GM19240 (cell line): ENCODE measurements around the gene NAP1L4.
"Not testable (repeated sequence)": the region's sequence is repeated elsewhere in the genome, so short reads cannot be mapped to it uniquely, and the experiment has no call there.

Experiments
- DNase-seq: peaks from one replicate; pipeline ENCODE4 v3.0.0; 2011; ENCODE audit warnings: low spot score; ENCODE audit not compliant: insufficient read length

The NAP1L4 gene

GRCh38 chr11:2940147-2940920 lies 51.8 kb downstream of the NAP1L4 start:
- no peak for DNase-seq

GRCh38 chr11:2938458-2939418 lies 53.4 kb downstream of the NAP1L4 start:
- not testable (repeated sequence) for DNase-seq

- not testable (repeated sequence) for DNase-seq
Measured at GRCh38 chr11:2937641-2938457, 54.3 kb downstream of the NAP1L4 start.

GRCh38 chr11:2934611-2935239 lies 57.4 kb downstream of the NAP1L4 start:
- no peak for DNase-seq

GRCh38 chr11:2934021-2934550 lies 58.0 kb downstream of the NAP1L4 start:
- no peak for DNase-seq

- DNase-seq: no peak
Measured at GRCh38 chr11:2933375-2934020, 58.6 kb downstream of the NAP1L4 start.

- no peak for DNase-seq
Measured at GRCh38 chr11:2932850-2933251, 59.3 kb downstream of the NAP1L4 start.

GRCh38 chr11:2931771-2932738 lies 60.1 kb downstream of the NAP1L4 start:
- no peak for DNase-seq

GRCh38 chr11:2931420-2931746 lies 60.7 kb downstream of the NAP1L4 start:
- DNase-seq: no peak

- DNase-seq: peak; percentile 67
Measured at GRCh38 chr11:2930704-2931419, 61.3 kb downstream of the NAP1L4 start.

- DNase-seq: peak; percentile 82
Measured at GRCh38 chr11:2929950-2930703, 62.0 kb downstream of the NAP1L4 start.

- DNase-seq: no peak
Measured at GRCh38 chr11:2929531-2929949, 62.6 kb downstream of the NAP1L4 start.

GRCh38 chr11:2928605-2929530 lies 63.3 kb downstream of the NAP1L4 start, which contains the start of gene PHLDA2:
TSS of gene PHLDA2 (minus strand) at chr11:2929420. CDS start at chr11:2929364, 56 bp downstream.
- no peak for DNase-seq

- DNase-seq: no peak
Measured at GRCh38 chr11:2927851-2928604, 64.1 kb downstream of the NAP1L4 start.

- no peak for DNase-seq
Measured at GRCh38 chr11:2927121-2927800, 64.9 kb downstream of the NAP1L4 start.
